AG09309 (cell line): Measurements from ENCODE around the gene ZBED4.

Experiments
- DNase-seq: peaks from one replicate; pipeline ENCODE4 v3.0.0-alpha.2; 2010; ENCODE audit warnings: low read depth
- H3K4me3 ChIP-seq: 2 replicates; pipeline ENCODE4 v1.5.1; 2011; ENCODE audit warnings: mild to moderate bottlenecking, low read depth, low read length, moderate library complexity; ENCODE audit not compliant: control insufficient read depth
- TF ChIP-seq, protein P1 (sequence below): IDR thresholded peaks from 2 replicates; pipeline ENCODE4 v1.5.1; 2011; ENCODE audit warnings: mild to moderate bottlenecking, low read depth, low read length, inconsistent platforms; ENCODE audit not compliant: insufficient read depth, control insufficient read depth; ENCODE audit errors: missing control alignments

The ZBED4 gene

DNA sequence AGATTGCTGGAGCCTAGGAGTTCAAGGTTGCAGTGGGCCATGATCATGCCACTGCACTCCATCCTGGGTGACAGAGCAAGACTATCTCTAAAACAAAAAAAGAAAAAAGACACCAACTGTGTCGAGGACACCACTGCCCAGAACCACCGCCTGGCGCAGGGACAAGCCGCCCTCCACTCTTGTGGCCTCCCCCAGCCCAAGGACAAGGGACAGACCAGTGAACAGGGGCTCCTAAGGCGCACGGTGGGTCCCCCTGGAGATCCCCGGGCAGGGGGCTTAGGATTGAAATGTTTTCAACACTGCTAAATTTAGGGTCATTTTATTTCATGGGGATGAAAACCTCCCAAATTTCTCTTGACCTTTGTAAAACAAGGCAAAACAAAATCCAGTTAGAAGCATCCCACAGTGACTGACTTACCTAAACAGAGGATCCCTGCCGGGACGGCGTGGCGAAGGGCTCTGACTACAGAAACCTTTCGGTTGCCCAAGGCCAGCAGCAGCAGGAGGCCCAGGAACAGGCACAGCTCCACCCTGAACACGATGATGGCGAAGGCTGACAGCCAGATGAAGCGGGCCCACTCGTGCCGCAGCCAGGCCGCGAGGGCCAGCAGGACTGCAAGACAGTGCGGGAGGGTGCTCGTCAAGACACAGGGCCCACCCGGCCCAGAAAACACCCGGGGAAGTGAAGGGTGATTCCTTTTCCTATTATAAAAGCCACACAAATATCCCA is 56.0 kb downstream of the ZBED4 start:
- TF ChIP-seq, protein P1, sequence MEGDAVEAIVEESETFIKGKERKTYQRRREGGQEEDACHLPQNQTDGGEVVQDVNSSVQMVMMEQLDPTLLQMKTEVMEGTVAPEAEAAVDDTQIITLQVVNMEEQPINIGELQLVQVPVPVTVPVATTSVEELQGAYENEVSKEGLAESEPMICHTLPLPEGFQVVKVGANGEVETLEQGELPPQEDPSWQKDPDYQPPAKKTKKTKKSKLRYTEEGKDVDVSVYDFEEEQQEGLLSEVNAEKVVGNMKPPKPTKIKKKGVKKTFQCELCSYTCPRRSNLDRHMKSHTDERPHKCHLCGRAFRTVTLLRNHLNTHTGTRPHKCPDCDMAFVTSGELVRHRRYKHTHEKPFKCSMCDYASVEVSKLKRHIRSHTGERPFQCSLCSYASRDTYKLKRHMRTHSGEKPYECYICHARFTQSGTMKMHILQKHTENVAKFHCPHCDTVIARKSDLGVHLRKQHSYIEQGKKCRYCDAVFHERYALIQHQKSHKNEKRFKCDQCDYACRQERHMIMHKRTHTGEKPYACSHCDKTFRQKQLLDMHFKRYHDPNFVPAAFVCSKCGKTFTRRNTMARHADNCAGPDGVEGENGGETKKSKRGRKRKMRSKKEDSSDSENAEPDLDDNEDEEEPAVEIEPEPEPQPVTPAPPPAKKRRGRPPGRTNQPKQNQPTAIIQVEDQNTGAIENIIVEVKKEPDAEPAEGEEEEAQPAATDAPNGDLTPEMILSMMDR: no peak
- DNase-seq: no peak
- H3K4me3 ChIP-seq: no peak overlapping the region

DNA sequence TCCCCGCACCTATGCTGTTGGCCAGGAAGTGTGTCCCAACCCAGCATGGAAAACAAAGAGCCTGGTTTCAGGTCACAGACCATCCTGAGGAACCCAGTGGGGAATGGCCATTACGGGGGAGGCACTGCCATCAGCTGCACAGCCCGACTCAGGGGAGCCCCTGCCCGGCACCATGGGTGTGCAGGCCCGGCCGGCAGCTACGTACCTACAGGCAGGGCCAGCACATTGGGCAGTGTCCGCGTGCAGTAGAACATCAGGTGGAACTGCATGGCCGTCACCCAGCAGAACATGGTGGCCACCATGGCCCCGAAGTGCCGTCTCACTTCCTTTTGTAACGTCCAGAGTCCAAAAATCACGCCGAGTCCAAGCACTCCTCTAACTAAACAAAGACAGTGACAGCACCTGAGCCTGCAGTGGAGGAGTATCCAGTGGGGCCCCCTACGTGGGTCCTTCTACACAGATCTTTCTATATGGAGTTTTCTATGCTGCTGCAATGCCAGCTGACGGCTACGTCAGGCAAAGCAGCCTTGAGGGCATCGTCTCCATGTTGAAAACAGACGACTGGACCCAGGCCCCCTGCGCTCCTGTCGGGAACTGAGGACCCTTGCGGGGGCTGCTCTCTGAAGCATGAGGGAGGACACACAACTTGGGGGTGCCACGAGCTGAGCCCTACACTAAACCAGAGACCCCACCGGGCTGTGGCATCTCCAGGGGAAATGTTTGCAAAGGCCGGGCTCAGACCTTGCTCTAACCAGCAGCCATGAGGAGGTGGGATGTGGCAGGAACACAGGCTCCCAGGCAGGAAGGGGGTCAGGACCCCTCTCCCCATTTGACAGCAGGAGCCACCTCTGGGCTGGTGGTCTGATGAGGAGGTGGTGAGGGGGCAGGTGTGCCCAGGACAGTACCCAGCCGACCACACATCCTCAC is 56.8 kb downstream of the ZBED4 start:
- no peak overlapping the region for H3K4me3 ChIP-seq
- DNase-seq: no peak
- TF ChIP-seq, protein P1: no peak

DNA sequence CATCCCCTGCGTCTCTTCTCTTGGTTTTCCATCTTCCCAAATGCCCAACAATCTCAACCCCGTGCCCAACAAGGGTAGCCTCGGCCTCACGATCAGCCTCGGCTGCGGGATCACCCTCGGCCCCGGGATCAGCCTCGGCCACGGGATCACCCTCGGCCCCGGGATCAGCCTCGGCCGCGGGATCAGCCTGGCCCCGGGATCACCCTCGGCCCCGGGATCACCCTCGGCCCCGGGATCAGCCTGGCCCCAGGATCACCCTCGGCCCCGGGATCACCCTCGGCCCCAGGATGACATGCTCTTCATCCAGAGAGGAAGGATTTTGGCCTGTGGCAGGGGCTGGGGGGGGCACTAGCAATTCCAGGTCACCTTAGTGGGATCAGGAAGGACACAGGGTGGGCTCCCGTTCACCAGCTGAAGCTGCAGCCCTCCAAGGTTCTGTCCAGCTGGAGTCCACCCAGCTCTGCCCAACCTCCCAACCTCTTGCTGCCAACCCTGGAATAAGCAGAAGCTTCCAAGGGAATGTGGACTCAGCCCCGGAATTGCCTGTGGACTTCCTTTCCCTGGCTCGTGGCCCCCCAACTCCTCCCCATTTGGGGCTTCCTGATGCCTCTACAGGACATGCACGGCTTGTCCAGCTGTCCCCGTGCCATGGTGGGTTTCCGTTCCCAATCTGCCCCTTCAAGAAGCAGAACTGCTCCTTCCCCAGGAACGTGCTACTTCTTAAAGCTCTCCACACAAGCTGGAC is 58.4 kb downstream of the ZBED4 start:
- DNase-seq: no peak
- TF ChIP-seq, protein P1: no peak

DNA sequence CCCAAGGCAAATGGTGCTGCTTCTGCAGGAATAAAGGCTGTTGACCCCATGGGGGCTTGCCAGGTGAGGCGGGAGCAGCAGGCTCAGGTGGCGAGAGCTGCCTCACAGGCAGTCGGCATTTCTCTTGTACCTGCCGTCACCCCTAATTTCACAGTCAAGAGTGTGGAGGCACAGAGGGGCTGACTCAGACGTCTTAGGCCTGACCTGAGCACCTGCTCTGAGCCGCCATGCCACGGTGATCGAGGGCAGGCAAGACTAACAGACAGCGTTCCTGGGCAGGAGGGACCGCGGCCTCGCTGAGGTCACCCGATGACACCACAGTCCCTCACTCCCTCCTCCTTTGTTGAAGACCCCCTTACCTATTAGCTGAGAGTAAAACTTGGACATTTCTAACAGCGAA is 59.4 kb downstream of the ZBED4 start:
- no peak overlapping the region for H3K4me3 ChIP-seq
- TF ChIP-seq, protein P1: no peak
- DNase-seq: no peak

More for the DNA sequence above, 58.4 kb downstream of the ZBED4 start:
- H3K4me3 ChIP-seq: no peak overlapping the region

DNA sequence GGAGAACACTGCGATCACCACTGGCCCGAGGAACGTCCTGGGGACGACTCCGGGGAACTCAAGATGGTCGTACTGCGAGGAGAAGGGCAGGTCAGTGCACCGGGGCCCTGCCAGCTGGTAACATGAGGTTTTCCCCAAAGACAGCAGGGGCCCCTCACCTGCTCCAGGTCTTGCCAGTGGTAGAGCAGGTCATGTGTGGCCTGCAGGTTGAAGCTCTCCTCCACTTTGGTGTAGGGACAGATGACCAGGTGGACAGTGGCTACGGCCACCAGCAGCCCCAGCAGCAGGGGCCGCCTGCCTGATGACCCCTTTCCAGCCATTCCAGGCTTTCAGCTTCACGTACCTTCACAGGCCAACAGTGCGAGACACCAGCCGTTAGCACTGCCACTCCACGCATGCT is 59.8 kb downstream of the ZBED4 start:
- H3K4me3 ChIP-seq: no peak overlapping the region
- DNase-seq: no peak
- TF ChIP-seq, protein P1: no peak

DNA sequence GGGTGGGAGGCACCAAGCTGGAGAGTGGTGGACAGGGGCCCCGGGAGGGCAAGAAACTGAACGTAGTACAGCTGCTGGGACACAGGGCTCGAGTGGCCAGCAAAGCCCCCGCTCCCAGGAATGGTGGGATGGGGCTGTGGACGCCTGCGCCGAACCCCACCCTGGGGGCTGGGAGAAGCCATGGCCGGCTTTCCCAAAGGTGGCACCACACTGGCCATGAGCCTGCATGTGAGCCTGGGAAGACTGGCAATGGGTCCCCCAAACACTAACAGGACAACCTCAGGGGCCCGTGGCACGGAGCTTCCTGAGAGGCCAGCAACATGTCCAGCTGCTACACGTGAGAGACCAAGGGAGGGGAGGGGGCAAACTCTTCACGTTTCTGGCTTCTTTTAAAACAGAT is 60.6 kb downstream of the ZBED4 start:
- no peak overlapping the region for H3K4me3 ChIP-seq
- TF ChIP-seq, protein P1: no peak
- no peak for DNase-seq
